Gastroesophageal sphincter (tissue), 3 donors: Measurements from ENCODE around the gene ARHGAP26.

ENCODE experiments used
- CTCF ChIP-seq, 4 experiments: fragments of 200-600 bp in 2 of 4; fragments of 450-650 bp in 2 of 4; sonication (generic) in 1 of 4; IDR thresholded peaks; one replicate each; pipeline ENCODE4 v1.5.1; 2017 to 2019; ENCODE audit warnings: antibody characterized with exemption in 4 of 4, mild to moderate bottlenecking in 2 of 4, moderate library complexity in 2 of 4
- POLR2A ChIP-seq, 2 donors: fragments of 450-650 bp; IDR thresholded peaks; one replicate each; pipeline ENCODE4 v1.6.1; 2017; ENCODE audit warnings: antibody characterized with exemption in 2 of 2, mild to moderate bottlenecking in 2 of 2, moderate library complexity in 1 of 2

GRCh38 chr5:143161885-143162540 is 391.8 kb downstream of the ARHGAP26 start:
- TF ChIP-seq POLR2A (IDR thresholded peaks at IDR 0.05): no peak
- no peak for TF ChIP-seq CTCF (IDR thresholded peaks at IDR 0.05)
